ENCODE measurements around the gene SYAP1.

- no peak for TF ChIP-seq CTCF (IDR thresholded peaks at IDR 0.05)
- no peak for TF ChIP-seq EP300 (IDR thresholded peaks at IDR 0.05)
- no peak for TF ChIP-seq POLR2A (IDR thresholded peaks at IDR 0.05)
Measured at GRCh38 chrX:16797841-16798240, 78.4 kb downstream of the SYAP1 start.
